Spleen (tissue), 7 donors: ENCODE results near the gene CUX1.

Source experiments
- CTCF ChIP-seq, 11 experiments: fragments of 200-600 bp in 7 of 11; fragments of 450-650 bp in 4 of 11; sonication (generic) in 4 of 11; IDR thresholded peaks in 8 of 11; conservative IDR thresholded peaks in 3 of 11; 1 replicate in 7 of 11; 2 replicates in 4 of 11; pipeline versions ENCODE4 v1.4.0 to v1.8.0; 2016 to 2021; ENCODE audit warnings: antibody characterized with exemption in 11 of 11, inconsistent platforms in 4 of 11, mild to moderate bottlenecking in 1 of 11
- POLR2A ChIP-seq, 3 donors: fragments of 450-650 bp; IDR thresholded peaks; one replicate each; pipeline ENCODE4 v1.5.1; 2017; ENCODE audit warnings: antibody characterized with exemption in 3 of 3, mild to moderate bottlenecking in 1 of 3
- donor health status: DM: no; HTN: no; CAD: no; lungs with moderate emphysema.
- donor health status: DM: no; HTN: no; CAD: no.
- donor health status: DM: no; HTN: no; CAD: no.

GRCh38 chr7:102150266-102150665, 332.8 kb downstream of the CUX1 start:
- TF ChIP-seq CTCF (IDR thresholded peaks at IDR 0.05 in 8 of 11, conservative IDR thresholded peaks at IDR 0.05 in 3 of 11) (no peak), POLR2A (IDR thresholded peaks at IDR 0.05) (no peak)
